H1 (cell line): ENCODE measurements around the gene PTBP1. TPM values are rescaled to one million over a fixed set of nuclear protein-coding genes. Genes with fewer than 3 reads are reported as not detected.

Experiments
- CTCF ChIA-PET: fragments of 300-600 bp; sonication (Branson Sonifier 250); formaldehyde crosslinking; loops from one replicate; lab custom pipeline; 2021; ENCODE audit not compliant: partially characterized antibody; lab: Charles Lee
- POLR2A ChIA-PET: fragments of 300-600 bp; sonication (Branson Sonifier 250); formaldehyde crosslinking; loops from one replicate; lab custom pipeline; 2021; ENCODE audit warnings: inconsistent platforms; ENCODE audit not compliant: partially characterized antibody; lab: Charles Lee
- DNase-seq, 2 experiments: peaks; one replicate each; pipeline versions ENCODE4 v3.0.0 to v3.0.0-alpha.2; 2010 to 2022; ENCODE audit warnings: low spot score in 2 of 2, low read depth in 1 of 2, mixed read lengths in 1 of 2
- FAIRE-seq: peaks from 2 replicates; lab custom pipeline; 2011; peaks lifted over from hg19 to GRCh38; lab: Jason Lieb, UNC
- H2AFZ ChIP-seq: 2 replicates; pipeline ENCODE4 v1.8.1; 2012; ENCODE audit warnings: low read length, inconsistent platforms
- H2AK5ac ChIP-seq: 2 replicates; pipeline ENCODE4 v1.6.1; 2013; ENCODE audit warnings: low read depth, low read length
- H2BK120ac ChIP-seq: replicated peaks from 2 replicates; pipeline ENCODE3; 2013; ENCODE audit warnings: low read depth, low read length, inconsistent platforms
- H2BK12ac ChIP-seq: 2 replicates; pipeline ENCODE4 v1.6.1; 2013; ENCODE audit warnings: low read depth, low read length
- H2BK15ac ChIP-seq: 2 replicates; pipeline ENCODE4 v1.6.1; 2013; ENCODE audit warnings: low read length
- H2BK20ac ChIP-seq: 2 replicates; pipeline ENCODE4 v1.6.1; 2013; ENCODE audit warnings: low read length
- H2BK5ac ChIP-seq: 2 replicates; pipeline ENCODE4 v1.6.1; 2013; ENCODE audit warnings: low read depth, low read length
- H3K14ac ChIP-seq: 2 replicates; pipeline ENCODE4 v1.6.1; 2013; ENCODE audit warnings: inconsistent platforms; ENCODE audit not compliant: insufficient read length
- H3K18ac ChIP-seq: 2 replicates; pipeline ENCODE4 v1.6.1; 2013; ENCODE audit warnings: low read length; ENCODE audit errors: extremely low read depth
- H3K23ac ChIP-seq: 2 replicates; pipeline ENCODE4 v1.6.1; 2013; ENCODE audit warnings: inconsistent platforms; ENCODE audit not compliant: insufficient read length
- H3K23me2 ChIP-seq: 2 replicates; pipeline ENCODE4 v1.6.1; 2013; ENCODE audit warnings: low read depth, low read length
- H3K27ac ChIP-seq: 2 replicates; pipeline ENCODE4 v1.6.1; 2011; ENCODE audit warnings: low read depth, low read length, inconsistent platforms
- H3K27me3 ChIP-seq, 4 experiments: replicated peaks in 1 of 4; 1 replicate in 1 of 4; 2 replicates in 3 of 4; pipeline versions ENCODE4 v1.6.1 to v1.8.1; 2011 to 2013; ENCODE audit warnings: low read length in 3 of 4, mild to moderate bottlenecking in 3 of 4, inconsistent platforms in 2 of 4, mixed read lengths in 2 of 4, moderate library complexity in 1 of 4; ENCODE audit not compliant: control insufficient read depth in 3 of 4, insufficient read depth in 3 of 4; ENCODE audit errors: extremely low read depth in 1 of 4
- H3K36me3 ChIP-seq, 4 experiments: 2 replicates each; pipeline versions ENCODE4 v1.6.1 to v1.8.1; 2011 to 2013; ENCODE audit warnings: mild to moderate bottlenecking in 4 of 4, low read length in 3 of 4, moderate library complexity in 2 of 4, control low read depth in 1 of 4, inconsistent platforms in 1 of 4; ENCODE audit not compliant: insufficient read depth in 4 of 4, control insufficient read depth in 2 of 4
- H3K4ac ChIP-seq: replicated peaks from 2 replicates; pipeline ENCODE3; 2013; ENCODE audit warnings: low read length, low read depth, mixed read lengths, inconsistent platforms; ENCODE audit not compliant: insufficient read length
- H3K4me1 ChIP-seq, 4 experiments: replicated peaks in 1 of 4; 1 replicate in 1 of 4; 2 replicates in 3 of 4; pipeline versions ENCODE4 v1.6.1 to v1.8.1; 2011 to 2013; ENCODE audit warnings: low read length in 3 of 4, inconsistent platforms in 2 of 4, mixed read lengths in 1 of 4; ENCODE audit not compliant: insufficient read depth in 4 of 4, control insufficient read depth in 3 of 4
- H3K4me2 ChIP-seq, 2 experiments: 2 replicates each; pipeline versions ENCODE4 v1.6.1 to v1.8.1; 2011 to 2013; ENCODE audit warnings: low read depth in 2 of 2, low read length in 2 of 2, control low read depth in 1 of 2, inconsistent platforms in 1 of 2, mild to moderate bottlenecking in 1 of 2; ENCODE audit not compliant: insufficient read depth in 1 of 2
- H3K4me3 ChIP-seq, 4 experiments: fragments of 200-600, 300-600 bp in 1 of 4; sonication (generic), shearing (Covaris generic), sonication (Bioruptor Twin) in 1 of 4; 2 replicates each; pipeline versions ENCODE4 v1.5.1 to v1.8.1; 2011 to 2016; ENCODE audit warnings: low read length in 4 of 4, low read depth in 3 of 4, control low read depth in 2 of 4, inconsistent platforms in 2 of 4, mild to moderate bottlenecking in 2 of 4, mixed read lengths in 1 of 4, moderate library complexity in 1 of 4; ENCODE audit not compliant: insufficient read depth in 2 of 4; ENCODE audit errors: extremely low read depth in 1 of 4
- H3K56ac ChIP-seq: replicated peaks from 2 replicates; pipeline ENCODE3; 2013; ENCODE audit warnings: low read depth, mild to moderate bottlenecking, mixed read lengths, low read length, inconsistent platforms; ENCODE audit not compliant: insufficient read length
- H3K79me1 ChIP-seq: 2 replicates; pipeline ENCODE4 v1.6.1; 2013; ENCODE audit warnings: low read depth, low read length, control low read depth
- H3K79me2 ChIP-seq, 2 experiments: 2 replicates each; pipeline versions ENCODE4 v1.6.1 to v1.8.1; 2012 to 2013; ENCODE audit warnings: low read length in 2 of 2, mild to moderate bottlenecking in 2 of 2, inconsistent platforms in 1 of 2; ENCODE audit not compliant: insufficient read depth in 2 of 2, control insufficient read depth in 1 of 2
- H3K9ac ChIP-seq, 4 experiments: replicated peaks in 1 of 4; 1 replicate in 1 of 4; 2 replicates in 3 of 4; pipeline versions ENCODE4 v1.6.1 to v1.8.1; 2011 to 2013; ENCODE audit warnings: low read depth in 3 of 4, low read length in 3 of 4, control low read depth in 2 of 4, mild to moderate bottlenecking in 2 of 4, moderate library complexity in 2 of 4, inconsistent platforms in 1 of 4; ENCODE audit errors: extremely low read depth in 1 of 4
- H3K9me3 ChIP-seq, 2 experiments: 2 replicates each; pipeline versions ENCODE4 v1.6.1 to v1.8.1; 2012 to 2013; ENCODE audit warnings: mild to moderate bottlenecking in 2 of 2, moderate library complexity in 2 of 2, control low read depth in 1 of 2, inconsistent platforms in 1 of 2, low read depth in 1 of 2, low read length in 1 of 2, mixed read lengths in 1 of 2; ENCODE audit not compliant: insufficient read depth in 2 of 2
- H4K20me1 ChIP-seq, 2 experiments: replicated peaks in 1 of 2; 2 replicates each; pipeline versions ENCODE3 to v1.8.1; 2011 to 2013; ENCODE audit warnings: inconsistent platforms in 2 of 2, low read length in 2 of 2, mild to moderate bottlenecking in 1 of 2; ENCODE audit not compliant: insufficient read depth in 2 of 2, control insufficient read depth in 1 of 2
- H4K5ac ChIP-seq: 2 replicates; pipeline ENCODE4 v1.6.1; 2013; ENCODE audit warnings: low read length, low read depth, mixed read lengths, inconsistent platforms; ENCODE audit not compliant: insufficient read length
- H4K8ac ChIP-seq: 2 replicates; pipeline ENCODE4 v1.8.0; 2013; ENCODE audit warnings: mild to moderate bottlenecking, moderate library complexity, low read length, inconsistent platforms; ENCODE audit not compliant: insufficient read depth; ENCODE audit errors: extremely low read depth
- H4K91ac ChIP-seq: replicated peaks from 2 replicates; pipeline ENCODE3; 2013; ENCODE audit warnings: low read length, mixed read lengths, inconsistent platforms; ENCODE audit not compliant: insufficient read length
- CREB1 ChIP-seq: IDR thresholded peaks from 2 replicates; pipeline ENCODE4 v1.6.1; 2012; ENCODE audit warnings: inconsistent platforms
- EP300 ChIP-seq, 2 experiments: IDR thresholded peaks; 1 replicate in 1 of 2; 2 replicates in 1 of 2; pipeline ENCODE4 v1.6.1; 2011 to 2012; ENCODE audit warnings: low read depth in 2 of 2, low read length in 2 of 2, mild to moderate bottlenecking in 2 of 2, borderline replicate concordance in 1 of 2, inconsistent platforms in 1 of 2, moderate library complexity in 1 of 2
- GABPA ChIP-seq: IDR thresholded peaks from 2 replicates; pipeline ENCODE4 v1.6.1; 2011; ENCODE audit warnings: mild to moderate bottlenecking, low read length, moderate library complexity, borderline replicate concordance; ENCODE audit not compliant: insufficient read depth
- KDM4A ChIP-seq: IDR thresholded peaks from one replicate; pipeline ENCODE4 v1.7.1; 2012; ENCODE audit warnings: low read depth, mild to moderate bottlenecking, moderate library complexity, low read length, inconsistent platforms; ENCODE audit not compliant: severe bottlenecking
- MAFK ChIP-seq: IDR thresholded peaks from 2 replicates; pipeline ENCODE4 v1.6.1; 2012; ENCODE audit warnings: low read depth, mild to moderate bottlenecking, improper control_type of control experiment, low read length
- RAD21 ChIP-seq, 2 experiments: IDR thresholded peaks in 1 of 2; conservative IDR thresholded peaks in 1 of 2; 2 replicates each; pipeline ENCODE4 v1.6.1; 2011; ENCODE audit warnings: low read depth in 2 of 2, low read length in 2 of 2, improper control_type of control experiment in 1 of 2, inconsistent platforms in 1 of 2, mild to moderate bottlenecking in 1 of 2, moderate library complexity in 1 of 2
- RXRA ChIP-seq: IDR thresholded peaks from 2 replicates; pipeline ENCODE4 v1.6.1; 2011; ENCODE audit warnings: low read depth, mild to moderate bottlenecking, low read length, moderate library complexity; ENCODE audit not compliant: insufficient read depth
- SUZ12 ChIP-seq: fragments of 200-600 bp; sonication (generic); IDR thresholded peaks from 2 replicates; pipeline ENCODE4 v1.6.1; 2012; ENCODE audit warnings: mild to moderate bottlenecking, inconsistent platforms, low read length, moderate library complexity, mixed read lengths
- TCF12 ChIP-seq: IDR thresholded peaks from 2 replicates; pipeline ENCODE4 v1.6.1; 2011; ENCODE audit warnings: low read depth, mild to moderate bottlenecking, low read length
- WGBS, 2 experiments: shearing (Covaris generic) in 1 of 2; methylation state at CpG; one replicate each; pipeline versions ENCODE4 v1.1.6 to v1.1.7; 2013 to 2015; ENCODE audit warnings: low lambda C conversion rate in 2 of 2, mixed read lengths in 2 of 2, inconsistent platforms in 1 of 2, low coverage in 1 of 2, missing lambda C conversion rate in 1 of 2; ENCODE audit not compliant: insufficient replicate concordance in 2 of 2, insufficient coverage in 1 of 2, insufficient read length in 1 of 2; ENCODE audit errors: extremely low coverage in 1 of 2, missing lambda C conversion rate in 1 of 2; 5-methylcytosine and 5-hydroxymethylcytosine counted together
- polyA plus RNA-seq, 7 experiments: library from polyadenylated mRNA; depleted of rRNA in 3 of 7; stranded (reverse) in 5 of 7; unstranded in 2 of 7; fragments of >200 nt in 5 of 7; fragments of 200-250 nt in 2 of 7; gene quantifications; 1 replicate in 5 of 7; 2 replicates in 1 of 7; 4 replicates in 1 of 7; pipeline versions ENCODE4 v1.2.1 to v1.2.3, GENCODE V29; 2011 to 2013; ENCODE audit warnings: missing spikeins in 2 of 7, mixed read lengths in 2 of 7
- total RNA-seq: library from RNA; stranded (reverse); fragmentation: NEBNext Ultra II Directional; extraction: Animal tissue kit (Norgen Biotek cat#: 25700); gene quantifications from 2 replicates; pipeline ENCODE4 v1.2.1, GENCODE V29; 2021
- TF ChIP-seq, protein P1 (sequence below), 3 experiments: IDR thresholded peaks; 1 replicate in 2 of 3; 2 replicates in 1 of 3; pipeline versions ENCODE4 v1.5.1 to v1.6.1; 2011; ENCODE audit warnings: low read length in 3 of 3, mild to moderate bottlenecking in 3 of 3, inconsistent platforms in 2 of 3, low read depth in 1 of 3, moderate library complexity in 1 of 3; ENCODE audit not compliant: insufficient read depth in 1 of 3; ENCODE audit errors: control extremely low read depth in 1 of 3

Gene PTBP1
- total and polyA plus RNA-seq, 2 of the 8 experiments (the other 6 are each of a cell fraction or from before 2014, with no cell fraction given) = 528 to 888 TPM

DNA sequence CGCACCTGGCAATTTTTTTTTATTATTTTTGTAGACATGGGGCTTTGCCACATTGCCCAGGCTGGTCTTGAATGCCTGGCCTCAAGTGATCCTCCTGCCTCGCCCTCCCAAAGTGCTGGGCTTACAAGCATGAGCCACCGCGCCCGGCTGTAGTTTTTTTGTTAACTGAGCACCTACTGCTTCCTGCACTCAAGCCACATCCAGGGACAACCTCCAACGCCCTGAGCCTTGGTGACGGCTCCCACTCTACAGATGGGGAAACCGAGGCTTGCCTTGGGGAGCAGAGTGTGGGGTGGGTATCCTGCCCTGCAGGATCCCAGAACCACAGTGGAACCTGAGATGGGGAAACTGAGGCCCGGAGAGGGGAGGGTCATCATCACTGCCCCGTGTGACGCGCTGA, 57.9 kb downstream of the PTBP1 start:
- Histone ChIP-seq H3K4me2 (no peak overlapping the region), H2BK120ac (no peak overlapping the region), H3K4me3 (no peak overlapping the region), H3K56ac (no peak overlapping the region), H2BK5ac (no peak overlapping the region), H3K27me3 (peaks cover 2 to 14% (median 6%) of the 10 kb centered on the region in 4 experiments), H3K23ac (no peak overlapping the region), H2BK12ac (no peak overlapping the region), H3K9me3 (no peaks in the 10 kb centered on the region), H3K4me1 (no peaks in the 10 kb centered on the region), H3K23me2 (no peaks in the 10 kb centered on the region), H3K14ac (no peak overlapping the region), H4K20me1 (peaks cover 0 to 3% of the 10 kb centered on the region in 2 experiments), H3K18ac (no peak overlapping the region), H3K36me3 (no peaks in the 10 kb centered on the region), H3K79me1 (no peaks in the 10 kb centered on the region), H3K79me2 (no peaks in the 10 kb centered on the region), H4K8ac (no peak overlapping the region), H2BK15ac (no peak overlapping the region), H2BK20ac (no peak overlapping the region), H3K4ac (no peak overlapping the region), H2AFZ (no peak overlapping the region), H3K27ac (no peak overlapping the region), H4K91ac (no peak overlapping the region), H4K5ac (no peak overlapping the region), H3K9ac (no peak overlapping the region), H2AK5ac (no peak overlapping the region)
- ChIA-PET CTCF (interaction anchor here (1.1 to 3.1 kb wide), 8 partner anchors 8 to 224 kb away, joined by 3 to 18 read pairs (median 5); no protein-coding TSS in a partner anchor), POLR2A (interaction anchor here (0.7 to 1.9 kb wide), 4 partner anchors 10 to 83 kb away, joined by 4 to 5 read pairs (median 4); partner anchors contain the start of gene PRTN3)
- no peak for FAIRE-seq
- DNase-seq = no peak
- WGBS, 2 experiments = 89% methylated on average over 12 of the region's 12 CpGs; no CpG with 5 or more reads in 1 of the 2 experiments
- TF ChIP-seq MAFK = no peak
- TF ChIP-seq KDM4A = no peak
- no peak for TF ChIP-seq CREB1
- no peak for TF ChIP-seq SUZ12
- no peak for TF ChIP-seq GABPA
- TF ChIP-seq RAD21 (IDR thresholded peaks at IDR 0.05 in 1 of 2, conservative IDR thresholded peaks at IDR 0.05 in 1 of 2; ENCODE audit: low read depth in 2 of 2, low read length in 2 of 2) = no peak
- TF ChIP-seq RXRA = no peak
- TF ChIP-seq, protein P1, sequence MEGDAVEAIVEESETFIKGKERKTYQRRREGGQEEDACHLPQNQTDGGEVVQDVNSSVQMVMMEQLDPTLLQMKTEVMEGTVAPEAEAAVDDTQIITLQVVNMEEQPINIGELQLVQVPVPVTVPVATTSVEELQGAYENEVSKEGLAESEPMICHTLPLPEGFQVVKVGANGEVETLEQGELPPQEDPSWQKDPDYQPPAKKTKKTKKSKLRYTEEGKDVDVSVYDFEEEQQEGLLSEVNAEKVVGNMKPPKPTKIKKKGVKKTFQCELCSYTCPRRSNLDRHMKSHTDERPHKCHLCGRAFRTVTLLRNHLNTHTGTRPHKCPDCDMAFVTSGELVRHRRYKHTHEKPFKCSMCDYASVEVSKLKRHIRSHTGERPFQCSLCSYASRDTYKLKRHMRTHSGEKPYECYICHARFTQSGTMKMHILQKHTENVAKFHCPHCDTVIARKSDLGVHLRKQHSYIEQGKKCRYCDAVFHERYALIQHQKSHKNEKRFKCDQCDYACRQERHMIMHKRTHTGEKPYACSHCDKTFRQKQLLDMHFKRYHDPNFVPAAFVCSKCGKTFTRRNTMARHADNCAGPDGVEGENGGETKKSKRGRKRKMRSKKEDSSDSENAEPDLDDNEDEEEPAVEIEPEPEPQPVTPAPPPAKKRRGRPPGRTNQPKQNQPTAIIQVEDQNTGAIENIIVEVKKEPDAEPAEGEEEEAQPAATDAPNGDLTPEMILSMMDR (IDR thresholded peaks at IDR 0.05; ENCODE audit: control extremely low read depth in 1 of 3, insufficient read depth in 1 of 3, low read depth in 1 of 3, low read length in 3 of 3) = no peak
- no peak for TF ChIP-seq EP300 (IDR thresholded peaks at IDR 0.05; ENCODE audit: borderline replicate concordance in 1 of 2, low read depth in 2 of 2, low read length in 2 of 2)
- no peak for TF ChIP-seq TCF12
